Lower leg skin (tissue), 4 donors: ENCODE measurements around the gene PRF1. TPM values are rescaled to one million over a fixed set of nuclear protein-coding genes. Genes with fewer than 3 reads are reported as not detected.

ENCODE experiments used
- DNase-seq, 2 donors: peaks; one replicate each; pipeline ENCODE4 v3.0.0-alpha.2; 2019; ENCODE audit warnings: low spot score in 2 of 2
- H3K4me3 ChIP-seq: fragments of 200-600 bp; sonication (generic); 2 replicates; pipeline ENCODE4 v1.5.1; 2017; ENCODE audit warnings: mild to moderate bottlenecking, low read depth; ENCODE audit not compliant: poor library complexity, severe bottlenecking
- CTCF ChIP-seq, 3 donors: fragments of 450-650 bp; IDR thresholded peaks; one replicate each; pipeline ENCODE4 v1.5.1; 2016; ENCODE audit warnings: antibody characterized with exemption in 3 of 3, mild to moderate bottlenecking in 3 of 3, moderate library complexity in 2 of 3
- POLR2A ChIP-seq, 2 donors: fragments of 450-650 bp; IDR thresholded peaks; one replicate each; pipeline ENCODE4 v1.6.1; 2016 to 2017; ENCODE audit warnings: antibody characterized with exemption in 2 of 2, mild to moderate bottlenecking in 1 of 2, moderate library complexity in 1 of 2
- WGBS, 2 donors: methylation state at CpG; one replicate each; pipeline ENCODE4 v1.1.5; 2018; 5-methylcytosine and 5-hydroxymethylcytosine counted together
- intact Hi-C: fragments of 100-400 bp; cut with DNase I; formaldehyde crosslinking; loops from one replicate; pipeline ENCODE4 v1.15.0; 2023; ENCODE audit warnings: low total_unique reads
- total RNA-seq, 4 donors: library from RNA; depleted of rRNA; stranded (reverse); fragments of >200 nt; gene quantifications; one replicate each; pipeline ENCODE4 v1.1.0, GENCODE V29; 2016

The PRF1 gene
- total RNA-seq, 4 donors from 2014 or later, result 0.36 to 1.4 (median 1.1) TPM

GRCh38 chr10:70563230-70563629 is 39.3 kb downstream of the PRF1 start:
- intact Hi-C loops, result no loop called here
- H3K4me3 ChIP-seq, result no peak overlapping the region
- no peak for DNase-seq
- WGBS, 2 donors, result 52 to 60% methylated on average over 7 of the region's 7 CpGs
- no peak for TF ChIP-seq POLR2A (IDR thresholded peaks at IDR 0.05)
- TF ChIP-seq CTCF (IDR thresholded peaks at IDR 0.05), result no peak

- intact Hi-C loops, result no loop called here
- DNase-seq, result no peak
- no peak overlapping the region for H3K4me3 ChIP-seq
- no peak for TF ChIP-seq CTCF (IDR thresholded peaks at IDR 0.05)
- no peak for TF ChIP-seq POLR2A (IDR thresholded peaks at IDR 0.05)
- WGBS, 2 donors, result 88 to 94% methylated on average over 14 to 15 of the region's 15 CpGs
Observed at GRCh38 chr10:70562036-70562755, 40.3 kb downstream of the PRF1 start.

GRCh38 chr10:70561558-70561957 is 41.0 kb downstream of the PRF1 start:
- 78 to 86% methylated on average over 6 of the region's 6 CpGs for WGBS, 2 donors
- no peak for DNase-seq
- no peak for TF ChIP-seq CTCF (IDR thresholded peaks at IDR 0.05)
- TF ChIP-seq POLR2A (IDR thresholded peaks at IDR 0.05), result no peak
- no peak overlapping the region for H3K4me3 ChIP-seq
- intact Hi-C loops, result no loop called here

GRCh38 chr10:70561070-70561469 is 41.5 kb downstream of the PRF1 start:
- no peak overlapping the region for H3K4me3 ChIP-seq
- no peak for DNase-seq
- 19 to 34% methylated on average over 10 of the region's 10 CpGs for WGBS, 2 donors
- intact Hi-C loops, result no loop called here
- TF ChIP-seq CTCF (IDR thresholded peaks at IDR 0.05), result no peak
- no peak for TF ChIP-seq POLR2A (IDR thresholded peaks at IDR 0.05)

GRCh38 chr10:70560511-70560941 is 42.0 kb downstream of the PRF1 start:
- no peak overlapping the region for H3K4me3 ChIP-seq
- 83 to 94% methylated on average over 9 to 14 of the region's 14 CpGs for WGBS, 2 donors
- DNase-seq, result no peak
- TF ChIP-seq POLR2A (IDR thresholded peaks at IDR 0.05) (no peak), CTCF (IDR thresholded peaks at IDR 0.05) (no peak)
- intact Hi-C loops, result no loop called here

GRCh38 chr10:70559861-70560260 is 42.7 kb downstream of the PRF1 start:
- intact Hi-C loops, result no loop called here
- 72 to 83% methylated on average over 5 of the region's 5 CpGs for WGBS, 2 donors
- DNase-seq, result no peak
- no peak overlapping the region for H3K4me3 ChIP-seq
- no peak for TF ChIP-seq POLR2A (IDR thresholded peaks at IDR 0.05)
- TF ChIP-seq CTCF (IDR thresholded peaks at IDR 0.05), result no peak
